H1 (cell line): ENCODE results near the gene TSEN34. TPM values are rescaled to one million over a fixed set of nuclear protein-coding genes. Genes with fewer than 3 reads are reported as not detected.

Source experiments
- CTCF ChIA-PET: fragments of 300-600 bp; sonication (Branson Sonifier 250); formaldehyde crosslinking; loops from one replicate; lab custom pipeline; 2021; ENCODE audit not compliant: partially characterized antibody; lab: Charles Lee
- POLR2A ChIA-PET: fragments of 300-600 bp; sonication (Branson Sonifier 250); formaldehyde crosslinking; loops from one replicate; lab custom pipeline; 2021; ENCODE audit warnings: inconsistent platforms; ENCODE audit not compliant: partially characterized antibody; lab: Charles Lee
- DNase-seq, 2 experiments: peaks; one replicate each; pipeline versions ENCODE4 v3.0.0 to v3.0.0-alpha.2; 2010 to 2022; ENCODE audit warnings: low spot score in 2 of 2, low read depth in 1 of 2, mixed read lengths in 1 of 2
- FAIRE-seq: peaks from 2 replicates; lab custom pipeline; 2011; peaks lifted over from hg19 to GRCh38; lab: Jason Lieb, UNC
- H2AFZ ChIP-seq: 2 replicates; pipeline ENCODE4 v1.8.1; 2012; ENCODE audit warnings: low read length, inconsistent platforms
- H2AK5ac ChIP-seq: 2 replicates; pipeline ENCODE4 v1.6.1; 2013; ENCODE audit warnings: low read depth, low read length
- H2BK120ac ChIP-seq: replicated peaks from 2 replicates; pipeline ENCODE3; 2013; ENCODE audit warnings: low read depth, low read length, inconsistent platforms
- H2BK12ac ChIP-seq: 2 replicates; pipeline ENCODE4 v1.6.1; 2013; ENCODE audit warnings: low read depth, low read length
- H2BK15ac ChIP-seq: 2 replicates; pipeline ENCODE4 v1.6.1; 2013; ENCODE audit warnings: low read length
- H2BK20ac ChIP-seq: 2 replicates; pipeline ENCODE4 v1.6.1; 2013; ENCODE audit warnings: low read length
- H2BK5ac ChIP-seq: 2 replicates; pipeline ENCODE4 v1.6.1; 2013; ENCODE audit warnings: low read depth, low read length
- H3K14ac ChIP-seq: 2 replicates; pipeline ENCODE4 v1.6.1; 2013; ENCODE audit warnings: inconsistent platforms; ENCODE audit not compliant: insufficient read length
- H3K18ac ChIP-seq: 2 replicates; pipeline ENCODE4 v1.6.1; 2013; ENCODE audit warnings: low read length; ENCODE audit errors: extremely low read depth
- H3K23ac ChIP-seq: 2 replicates; pipeline ENCODE4 v1.6.1; 2013; ENCODE audit warnings: inconsistent platforms; ENCODE audit not compliant: insufficient read length
- H3K23me2 ChIP-seq: 2 replicates; pipeline ENCODE4 v1.6.1; 2013; ENCODE audit warnings: low read depth, low read length
- H3K27ac ChIP-seq: 2 replicates; pipeline ENCODE4 v1.6.1; 2011; ENCODE audit warnings: low read depth, low read length, inconsistent platforms
- H3K27me3 ChIP-seq, 4 experiments: replicated peaks in 1 of 4; 1 replicate in 1 of 4; 2 replicates in 3 of 4; pipeline versions ENCODE4 v1.6.1 to v1.8.1; 2011 to 2013; ENCODE audit warnings: low read length in 3 of 4, mild to moderate bottlenecking in 3 of 4, inconsistent platforms in 2 of 4, mixed read lengths in 2 of 4, moderate library complexity in 1 of 4; ENCODE audit not compliant: control insufficient read depth in 3 of 4, insufficient read depth in 3 of 4; ENCODE audit errors: extremely low read depth in 1 of 4
- H3K36me3 ChIP-seq, 4 experiments: 2 replicates each; pipeline versions ENCODE4 v1.6.1 to v1.8.1; 2011 to 2013; ENCODE audit warnings: mild to moderate bottlenecking in 4 of 4, low read length in 3 of 4, moderate library complexity in 2 of 4, control low read depth in 1 of 4, inconsistent platforms in 1 of 4; ENCODE audit not compliant: insufficient read depth in 4 of 4, control insufficient read depth in 2 of 4
- H3K4ac ChIP-seq: replicated peaks from 2 replicates; pipeline ENCODE3; 2013; ENCODE audit warnings: low read length, low read depth, mixed read lengths, inconsistent platforms; ENCODE audit not compliant: insufficient read length
- H3K4me1 ChIP-seq, 4 experiments: replicated peaks in 1 of 4; 1 replicate in 1 of 4; 2 replicates in 3 of 4; pipeline versions ENCODE4 v1.6.1 to v1.8.1; 2011 to 2013; ENCODE audit warnings: low read length in 3 of 4, inconsistent platforms in 2 of 4, mixed read lengths in 1 of 4; ENCODE audit not compliant: insufficient read depth in 4 of 4, control insufficient read depth in 3 of 4
- H3K4me2 ChIP-seq, 2 experiments: 2 replicates each; pipeline versions ENCODE4 v1.6.1 to v1.8.1; 2011 to 2013; ENCODE audit warnings: low read depth in 2 of 2, low read length in 2 of 2, control low read depth in 1 of 2, inconsistent platforms in 1 of 2, mild to moderate bottlenecking in 1 of 2; ENCODE audit not compliant: insufficient read depth in 1 of 2
- H3K4me3 ChIP-seq, 4 experiments: fragments of 200-600, 300-600 bp in 1 of 4; sonication (generic), shearing (Covaris generic), sonication (Bioruptor Twin) in 1 of 4; 2 replicates each; pipeline versions ENCODE4 v1.5.1 to v1.8.1; 2011 to 2016; ENCODE audit warnings: low read length in 4 of 4, low read depth in 3 of 4, control low read depth in 2 of 4, inconsistent platforms in 2 of 4, mild to moderate bottlenecking in 2 of 4, mixed read lengths in 1 of 4, moderate library complexity in 1 of 4; ENCODE audit not compliant: insufficient read depth in 2 of 4; ENCODE audit errors: extremely low read depth in 1 of 4
- H3K56ac ChIP-seq: replicated peaks from 2 replicates; pipeline ENCODE3; 2013; ENCODE audit warnings: low read depth, mild to moderate bottlenecking, mixed read lengths, low read length, inconsistent platforms; ENCODE audit not compliant: insufficient read length
- H3K79me1 ChIP-seq: 2 replicates; pipeline ENCODE4 v1.6.1; 2013; ENCODE audit warnings: low read depth, low read length, control low read depth
- H3K79me2 ChIP-seq, 2 experiments: 2 replicates each; pipeline versions ENCODE4 v1.6.1 to v1.8.1; 2012 to 2013; ENCODE audit warnings: low read length in 2 of 2, mild to moderate bottlenecking in 2 of 2, inconsistent platforms in 1 of 2; ENCODE audit not compliant: insufficient read depth in 2 of 2, control insufficient read depth in 1 of 2
- H3K9ac ChIP-seq, 4 experiments: replicated peaks in 1 of 4; 1 replicate in 1 of 4; 2 replicates in 3 of 4; pipeline versions ENCODE4 v1.6.1 to v1.8.1; 2011 to 2013; ENCODE audit warnings: low read depth in 3 of 4, low read length in 3 of 4, control low read depth in 2 of 4, mild to moderate bottlenecking in 2 of 4, moderate library complexity in 2 of 4, inconsistent platforms in 1 of 4; ENCODE audit errors: extremely low read depth in 1 of 4
- H3K9me3 ChIP-seq, 2 experiments: 2 replicates each; pipeline versions ENCODE4 v1.6.1 to v1.8.1; 2012 to 2013; ENCODE audit warnings: mild to moderate bottlenecking in 2 of 2, moderate library complexity in 2 of 2, control low read depth in 1 of 2, inconsistent platforms in 1 of 2, low read depth in 1 of 2, low read length in 1 of 2, mixed read lengths in 1 of 2; ENCODE audit not compliant: insufficient read depth in 2 of 2
- H4K20me1 ChIP-seq, 2 experiments: replicated peaks in 1 of 2; 2 replicates each; pipeline versions ENCODE3 to v1.8.1; 2011 to 2013; ENCODE audit warnings: inconsistent platforms in 2 of 2, low read length in 2 of 2, mild to moderate bottlenecking in 1 of 2; ENCODE audit not compliant: insufficient read depth in 2 of 2, control insufficient read depth in 1 of 2
- H4K5ac ChIP-seq: 2 replicates; pipeline ENCODE4 v1.6.1; 2013; ENCODE audit warnings: low read length, low read depth, mixed read lengths, inconsistent platforms; ENCODE audit not compliant: insufficient read length
- H4K8ac ChIP-seq: 2 replicates; pipeline ENCODE4 v1.8.0; 2013; ENCODE audit warnings: mild to moderate bottlenecking, moderate library complexity, low read length, inconsistent platforms; ENCODE audit not compliant: insufficient read depth; ENCODE audit errors: extremely low read depth
- H4K91ac ChIP-seq: replicated peaks from 2 replicates; pipeline ENCODE3; 2013; ENCODE audit warnings: low read length, mixed read lengths, inconsistent platforms; ENCODE audit not compliant: insufficient read length
- CHD1 ChIP-seq: IDR thresholded peaks from 2 replicates; pipeline ENCODE4 v1.6.1; 2012; ENCODE audit warnings: low read depth, low read length, improper control_type of control experiment
- GABPA ChIP-seq: IDR thresholded peaks from 2 replicates; pipeline ENCODE4 v1.6.1; 2011; ENCODE audit warnings: mild to moderate bottlenecking, low read length, moderate library complexity, borderline replicate concordance; ENCODE audit not compliant: insufficient read depth
- KDM4A ChIP-seq: IDR thresholded peaks from one replicate; pipeline ENCODE4 v1.7.1; 2012; ENCODE audit warnings: low read depth, mild to moderate bottlenecking, moderate library complexity, low read length, inconsistent platforms; ENCODE audit not compliant: severe bottlenecking
- POU5F1 ChIP-seq: IDR thresholded peaks from 2 replicates; pipeline ENCODE4 v1.6.1; 2011; ENCODE audit warnings: low read depth, mild to moderate bottlenecking, low read length, moderate library complexity
- SIRT6 ChIP-seq: IDR thresholded peaks from one replicate; pipeline ENCODE4 v1.7.1; 2012; ENCODE audit warnings: low read length, inconsistent platforms
- WGBS, 2 experiments: shearing (Covaris generic) in 1 of 2; methylation state at CpG; one replicate each; pipeline versions ENCODE4 v1.1.6 to v1.1.7; 2013 to 2015; ENCODE audit warnings: low lambda C conversion rate in 2 of 2, mixed read lengths in 2 of 2, inconsistent platforms in 1 of 2, low coverage in 1 of 2, missing lambda C conversion rate in 1 of 2; ENCODE audit not compliant: insufficient replicate concordance in 2 of 2, insufficient coverage in 1 of 2, insufficient read length in 1 of 2; ENCODE audit errors: extremely low coverage in 1 of 2, missing lambda C conversion rate in 1 of 2; 5-methylcytosine and 5-hydroxymethylcytosine counted together
- polyA plus RNA-seq, 7 experiments: library from polyadenylated mRNA; depleted of rRNA in 3 of 7; stranded (reverse) in 5 of 7; unstranded in 2 of 7; fragments of >200 nt in 5 of 7; fragments of 200-250 nt in 2 of 7; gene quantifications; 1 replicate in 5 of 7; 2 replicates in 1 of 7; 4 replicates in 1 of 7; pipeline versions ENCODE4 v1.2.1 to v1.2.3, GENCODE V29; 2011 to 2013; ENCODE audit warnings: missing spikeins in 2 of 7, mixed read lengths in 2 of 7
- total RNA-seq: library from RNA; stranded (reverse); fragmentation: NEBNext Ultra II Directional; extraction: Animal tissue kit (Norgen Biotek cat#: 25700); gene quantifications from 2 replicates; pipeline ENCODE4 v1.2.1, GENCODE V29; 2021

TSEN34 gene
- total and polyA plus RNA-seq, 2 of the 8 experiments (the other 6 are each of a cell fraction or from before 2014, with no cell fraction given), result 22.5 to 52.3 TPM

DNA sequence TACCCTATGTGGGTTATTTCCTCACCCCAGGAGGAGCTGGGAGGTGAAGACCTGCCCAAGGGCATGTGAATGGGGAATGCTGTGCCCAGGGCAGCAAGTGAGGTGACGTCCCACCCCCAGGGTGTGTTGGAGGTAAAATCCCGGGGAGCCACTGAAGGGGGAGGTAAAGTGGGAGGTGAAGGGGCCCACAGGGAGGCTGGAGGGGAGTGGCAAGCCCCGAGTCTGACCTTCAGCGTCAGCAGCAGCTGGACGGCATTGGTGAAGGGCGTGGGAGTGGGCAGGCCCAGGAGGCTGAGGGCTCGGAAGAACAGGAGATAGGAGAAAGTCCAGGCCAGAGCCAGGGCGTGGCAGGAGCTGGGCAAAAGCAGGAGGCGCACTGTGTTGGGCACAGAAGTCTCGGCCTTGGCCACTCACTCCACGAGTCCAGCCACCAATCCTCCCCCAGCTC lies 4.2 kb upstream of the TSEN34 start:
- Histone ChIP-seq H3K36me3 (peaks cover 0 to 14% (median 7%) of the 10 kb centered on the region in 4 experiments; a peak in 5 of 8 replicates), H3K79me2 (peaks cover 3 to 24% of the 10 kb centered on the region in 2 experiments; a peak in 3 of 4 replicates), H2BK5ac (no peak overlapping the region; the same call in 1 of the 2 replicates), H3K18ac (no peak overlapping the region), H4K8ac (no peak overlapping the region), H3K4ac (no peak overlapping the region), H4K5ac (no peak overlapping the region), H3K4me1 (peaks cover 0 to 9% (median 3%) of the 10 kb centered on the region in 4 experiments; a peak in 4 of 7 replicates), H3K4me2 (no peak overlapping the region), H3K23ac (no peak overlapping the region), H2BK20ac (no peak overlapping the region), H3K14ac (no peak overlapping the region), H2AK5ac (no peak overlapping the region), H2BK120ac (no peak overlapping the region), H3K9me3 (no peaks in the 10 kb centered on the region), H2AFZ (no peak overlapping the region), H3K9ac (no peak overlapping the region; a peak in 1 of 7 replicates), H3K27ac (no peak overlapping the region), H3K23me2 (peaks cover 11% of the 10 kb centered on the region), H4K91ac (no peak overlapping the region), H2BK12ac (no peak overlapping the region), H2BK15ac (no peak overlapping the region), H4K20me1 (peaks cover 0 to 12% of the 10 kb centered on the region in 2 experiments), H3K79me1 (peaks cover 8% of the 10 kb centered on the region; the same call in 1 of the 2 replicates), H3K27me3 (no peaks in the 10 kb centered on the region), H3K56ac (no peak overlapping the region), H3K4me3 (no peak overlapping the region)
- CTCF ChIA-PET, result interaction anchor here (0.6 to 1.5 kb wide), 4 partner anchors 13 to 227 kb away, joined by 3 to 7 read pairs (median 4); partner anchors contain the start of gene TMC4
- FAIRE-seq (no peak), DNase-seq (no peak)
- WGBS, 2 experiments, result 90% methylated on average over 11 of the region's 11 CpGs; no CpG with 5 or more reads in 1 of the 2 experiments
- no peak for TF ChIP-seq GABPA
- no peak for TF ChIP-seq CHD1
- no peak for TF ChIP-seq SIRT6
- TF ChIP-seq POU5F1, result no peak
- TF ChIP-seq KDM4A, result no peak
- POLR2A ChIA-PET, result interaction anchor here (2.1 to 28.7 kb wide), 4 partner anchors 13 to 29 kb away, joined by 7 to 909 read pairs (median 33); partner anchors contain the start of genes RPS9 and TMC4
